GM19372 (cell line): ENCODE data around the gene SLC8B1.

Source experiments
- ATAC-seq: cut with Tn5 transposase; IDR thresholded peaks from one replicate; pipeline ENCODE4 v1.9.1; 2021; ENCODE audit warnings: mild to moderate bottlenecking, low read depth, moderate library complexity; ENCODE audit not compliant: unreplicated experiment

The SLC8B1 gene

DNA sequence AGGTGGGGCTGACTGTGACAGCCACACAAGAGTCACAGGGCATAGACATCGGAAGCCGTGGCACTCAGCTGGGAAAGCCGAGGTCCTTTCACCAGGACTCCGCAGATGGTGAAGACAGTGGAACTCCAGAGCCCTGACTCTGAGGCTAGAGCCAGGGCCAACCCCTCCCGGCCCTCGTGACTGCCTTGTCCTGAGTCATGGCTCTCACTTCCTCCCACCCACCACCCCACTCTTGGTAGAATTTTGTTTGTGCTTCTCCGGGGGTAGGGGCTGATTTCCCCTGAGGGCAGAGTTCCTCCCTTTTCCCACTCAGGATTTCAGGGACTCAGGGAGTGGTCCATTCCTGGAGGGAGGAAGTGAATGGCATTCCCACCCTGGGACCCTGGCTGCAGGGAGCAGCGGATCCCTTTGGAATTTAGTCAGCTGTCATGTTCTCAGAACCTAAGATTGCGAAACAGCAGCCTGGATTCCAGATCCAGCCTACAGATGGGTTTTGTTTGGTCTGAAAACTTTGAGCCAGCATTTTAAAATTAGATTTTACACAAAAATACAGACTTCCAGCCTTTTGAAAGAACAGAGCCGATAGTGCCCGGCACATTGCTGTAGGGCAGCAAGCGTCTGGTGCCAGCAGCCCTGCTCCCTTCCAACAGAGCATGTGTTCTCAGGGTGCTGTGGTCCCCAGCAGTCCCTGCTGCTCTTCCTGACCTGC, 62.9 kb downstream of the SLC8B1 start:
- ATAC-seq = no peak

DNA sequence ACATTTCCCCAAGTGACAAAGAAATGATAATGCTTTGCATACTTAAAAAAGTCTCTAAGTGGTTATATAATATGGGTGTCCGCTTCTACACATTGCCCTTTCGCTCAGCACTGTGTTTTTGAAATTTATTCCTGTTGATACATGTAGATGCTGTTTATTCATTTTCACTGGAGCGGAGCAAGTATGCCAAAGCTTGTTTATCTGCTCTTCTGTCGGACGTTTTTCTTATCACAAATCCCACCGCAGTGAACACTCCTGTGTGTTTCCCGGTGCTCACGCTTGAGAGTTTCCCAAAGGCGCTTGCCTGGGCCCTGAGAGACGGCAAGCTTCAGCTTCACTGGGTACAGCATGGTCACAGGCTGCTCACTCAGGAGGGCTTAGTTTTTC, 63.5 kb downstream of the SLC8B1 start:
- ATAC-seq = no peak

DNA sequence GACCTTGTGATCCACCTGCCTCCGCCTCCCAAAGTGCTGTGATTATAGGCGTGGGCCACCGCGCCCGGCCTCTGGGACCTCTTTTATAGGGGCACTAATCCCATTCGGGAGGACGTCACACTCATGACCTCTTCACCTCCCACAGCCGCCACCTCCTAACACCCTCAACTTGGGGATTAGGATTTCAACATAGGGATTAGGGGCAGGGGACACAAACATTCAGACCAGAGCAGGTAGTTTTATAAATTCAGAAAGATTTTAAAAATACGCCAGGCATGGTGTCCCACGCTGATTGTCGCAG, 64.2 kb downstream of the SLC8B1 start:
- no peak for ATAC-seq

DNA sequence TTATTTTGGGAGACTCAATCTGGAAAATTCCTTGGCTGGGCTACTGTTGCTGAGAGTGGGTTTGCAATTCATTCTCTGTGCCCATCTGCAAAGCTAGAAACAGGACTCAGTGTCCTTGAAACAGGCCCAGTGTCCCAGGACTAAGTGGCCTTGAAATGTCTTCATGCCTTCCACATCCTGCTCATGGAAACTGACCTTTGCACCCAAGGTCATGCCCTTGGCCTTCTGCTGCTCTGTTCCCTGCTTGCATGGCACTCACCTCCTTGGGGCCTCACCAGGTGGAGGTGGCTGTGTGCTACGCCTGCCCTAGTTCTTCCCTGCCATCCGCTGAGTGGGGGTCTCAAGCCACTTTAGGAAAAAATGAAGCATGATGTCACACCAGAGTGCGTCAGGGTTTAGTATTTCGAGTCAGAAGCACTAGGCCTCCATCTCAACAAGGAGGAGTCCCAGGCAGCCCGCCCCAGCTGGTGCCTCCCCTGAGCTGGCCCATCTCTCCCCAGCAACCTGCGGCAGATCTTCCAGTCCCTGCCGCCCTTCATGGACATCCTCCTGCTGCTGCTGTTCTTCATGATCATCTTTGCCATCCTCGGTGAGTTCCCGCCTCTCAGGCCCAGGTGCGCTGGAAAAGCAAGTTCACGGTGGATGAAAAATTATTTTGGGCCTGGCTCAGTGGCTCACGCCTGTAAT, 65.5 kb downstream of the SLC8B1 start:
- ATAC-seq = no peak

DNA sequence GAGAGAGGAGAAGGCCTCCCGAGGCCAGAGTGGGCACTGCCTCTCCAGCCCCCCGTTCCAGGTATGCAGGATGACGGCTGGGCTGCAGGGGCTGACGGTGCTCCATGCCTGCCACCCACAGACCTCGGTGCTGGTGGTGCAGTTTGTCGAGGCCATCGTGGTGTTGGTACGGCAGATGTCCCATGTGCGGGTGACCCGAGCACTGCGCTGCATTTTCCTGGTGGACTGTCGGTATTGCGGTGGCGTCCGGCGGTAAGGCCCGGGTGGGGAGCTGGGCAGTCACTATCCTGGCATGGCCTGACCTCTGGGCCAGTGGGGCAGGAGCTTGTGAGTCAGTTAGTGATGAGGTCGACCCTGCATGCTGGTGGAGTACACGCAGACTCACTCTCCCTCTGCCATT, 66.3 kb downstream of the SLC8B1 start:
- ATAC-seq = no peak

DNA sequence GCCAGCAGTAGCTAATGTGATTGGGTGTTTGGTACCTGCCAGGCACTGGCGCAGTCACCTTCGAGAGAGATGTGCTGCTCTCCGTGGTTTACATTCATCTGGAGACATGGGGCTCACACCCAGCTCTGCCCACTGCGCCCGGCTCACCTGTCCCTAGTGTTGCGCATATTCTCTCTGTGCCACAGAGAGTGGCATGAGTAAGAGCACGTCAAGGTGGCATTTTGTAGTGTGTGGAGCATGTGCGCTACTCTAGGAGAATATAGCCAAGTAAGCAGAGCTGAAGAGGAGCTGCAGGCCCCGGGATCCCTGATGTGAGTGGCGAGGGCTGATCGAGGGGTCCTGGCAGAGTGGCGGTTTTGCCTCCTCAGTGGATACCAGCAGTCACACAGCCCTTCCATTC, 66.8 kb downstream of the SLC8B1 start:
- no peak for ATAC-seq

DNA sequence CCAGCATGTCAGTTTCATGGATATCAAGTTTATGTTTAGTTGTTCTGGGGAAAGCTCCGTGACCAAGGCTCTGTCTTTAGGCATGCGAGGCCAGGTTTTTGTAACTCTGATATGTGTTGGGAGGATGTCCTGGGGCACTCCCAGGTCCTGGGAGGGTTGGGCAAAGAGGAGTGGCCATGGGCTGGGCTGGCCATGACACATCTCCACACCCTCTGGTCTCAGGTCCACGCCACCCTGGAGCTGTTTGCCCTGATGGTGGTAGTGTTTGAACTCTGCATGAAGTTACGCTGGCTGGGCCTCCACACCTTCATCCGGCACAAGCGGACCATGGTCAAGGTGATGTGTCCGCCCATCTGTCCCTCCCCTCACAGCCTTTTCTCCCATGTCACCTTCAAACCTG, 67.3 kb downstream of the SLC8B1 start:
- no peak for ATAC-seq

DNA sequence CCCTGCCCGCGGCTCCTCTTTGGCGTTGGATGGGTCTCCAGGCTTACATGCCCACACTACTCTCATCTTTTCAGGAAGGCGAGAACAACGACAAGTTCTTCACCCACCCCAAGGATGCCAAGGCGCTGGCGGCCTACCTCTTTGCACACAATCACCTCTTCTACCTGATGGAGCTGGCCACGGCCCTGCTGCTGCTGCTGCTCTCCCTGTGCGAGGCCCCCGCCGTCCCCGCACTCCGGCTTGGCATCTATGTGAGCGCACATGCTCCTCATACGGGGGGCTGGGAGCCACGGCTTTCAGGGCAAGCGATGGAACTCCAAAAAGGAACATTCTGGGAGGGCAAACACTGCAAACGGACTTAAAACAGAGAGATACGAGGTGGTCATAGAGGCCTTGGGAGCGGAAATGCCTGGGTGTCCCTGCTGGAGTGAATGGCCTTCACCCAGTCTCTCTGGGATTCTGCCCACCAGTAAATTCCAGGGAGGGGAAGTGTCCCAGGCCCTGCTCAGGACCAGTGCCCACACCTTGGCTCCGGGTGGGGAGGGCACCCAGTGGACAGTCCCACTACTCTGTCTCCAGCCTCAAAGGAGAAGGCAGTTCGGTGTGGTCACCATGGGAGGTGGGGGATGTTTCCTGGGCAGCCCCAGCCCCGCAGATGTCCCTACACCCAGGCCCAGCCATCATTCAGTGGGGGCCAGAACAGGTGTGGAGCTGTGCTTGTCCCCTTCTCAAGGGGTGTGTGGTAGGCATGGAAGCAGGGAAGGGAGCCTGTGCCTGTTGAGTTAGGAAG, 68.6 kb downstream of the SLC8B1 start:
- no peak for ATAC-seq

DNA sequence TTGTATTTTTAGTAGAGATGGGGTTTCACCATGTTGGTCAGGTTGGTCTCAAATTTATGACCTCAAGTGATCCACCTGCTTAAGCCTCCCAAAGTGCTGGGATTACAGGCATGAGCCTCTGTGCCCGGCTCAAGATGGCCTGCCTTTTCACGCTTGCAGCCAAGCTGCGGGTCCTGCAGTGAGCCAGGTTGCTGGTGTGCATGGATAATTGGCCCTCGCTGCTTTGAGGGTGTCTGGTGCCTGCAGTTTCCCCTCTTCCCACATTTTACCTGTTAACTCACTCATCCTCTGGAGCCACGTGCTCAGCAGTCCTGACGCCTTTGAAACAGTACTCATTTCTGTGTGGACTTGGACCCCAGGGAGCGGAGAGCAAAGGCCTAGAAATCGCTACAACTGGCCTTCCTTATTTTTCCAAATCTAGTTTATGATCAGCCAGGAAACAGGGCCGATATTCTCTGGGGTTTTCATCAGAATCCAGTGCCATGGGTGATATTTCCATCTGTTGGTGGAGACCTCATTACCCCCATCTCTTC, 71.4 kb downstream of the SLC8B1 start:
- no peak for ATAC-seq

DNA sequence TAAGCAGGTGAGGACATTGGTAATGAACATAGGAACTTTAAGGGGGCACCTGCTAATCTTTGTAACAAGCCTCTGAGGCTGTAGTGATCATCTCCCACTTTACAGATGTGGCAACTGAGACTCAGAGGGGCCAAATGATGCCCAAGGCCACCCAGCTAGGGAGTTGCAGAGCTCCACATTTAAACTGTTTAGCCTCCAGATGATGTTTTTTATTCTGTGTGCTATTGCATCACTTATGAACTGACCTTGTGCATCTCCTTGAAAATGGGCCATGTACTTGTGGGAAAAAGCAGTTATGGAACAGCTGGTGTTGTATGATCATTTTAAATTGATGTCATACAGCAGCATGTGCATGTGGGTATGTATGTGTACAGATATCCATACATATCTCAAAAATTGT, 72.2 kb downstream of the SLC8B1 start:
- no peak for ATAC-seq

DNA sequence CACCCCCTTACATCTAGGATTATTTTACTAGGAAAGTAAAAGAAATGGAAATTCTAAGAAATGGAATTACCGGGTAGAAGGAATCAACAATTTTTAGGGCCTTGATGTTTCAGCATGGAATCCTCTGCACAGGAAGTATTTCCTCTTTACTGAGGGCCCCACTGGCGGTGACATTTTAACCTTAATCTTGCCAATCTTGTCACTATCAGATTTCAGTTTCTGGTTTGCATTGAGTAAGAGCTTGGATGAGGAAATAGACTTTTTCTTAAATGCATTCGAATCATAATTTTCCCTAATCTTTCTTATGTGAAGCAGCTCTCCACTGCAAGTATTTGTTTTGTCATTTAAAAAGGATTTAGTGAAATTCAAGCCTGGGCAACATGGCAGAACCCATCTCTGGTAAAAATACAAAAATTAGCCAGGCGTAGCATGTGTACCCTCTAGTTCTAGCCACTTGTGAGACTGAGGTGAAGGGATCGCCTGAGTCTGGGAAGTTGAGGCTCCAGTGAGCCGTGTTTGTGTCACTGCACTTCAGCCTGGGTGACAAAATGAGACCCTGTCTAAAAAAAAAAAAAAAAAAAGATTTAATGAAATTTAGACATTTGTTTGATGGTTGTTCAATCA, 73.0 kb downstream of the SLC8B1 start:
- no peak for ATAC-seq

DNA sequence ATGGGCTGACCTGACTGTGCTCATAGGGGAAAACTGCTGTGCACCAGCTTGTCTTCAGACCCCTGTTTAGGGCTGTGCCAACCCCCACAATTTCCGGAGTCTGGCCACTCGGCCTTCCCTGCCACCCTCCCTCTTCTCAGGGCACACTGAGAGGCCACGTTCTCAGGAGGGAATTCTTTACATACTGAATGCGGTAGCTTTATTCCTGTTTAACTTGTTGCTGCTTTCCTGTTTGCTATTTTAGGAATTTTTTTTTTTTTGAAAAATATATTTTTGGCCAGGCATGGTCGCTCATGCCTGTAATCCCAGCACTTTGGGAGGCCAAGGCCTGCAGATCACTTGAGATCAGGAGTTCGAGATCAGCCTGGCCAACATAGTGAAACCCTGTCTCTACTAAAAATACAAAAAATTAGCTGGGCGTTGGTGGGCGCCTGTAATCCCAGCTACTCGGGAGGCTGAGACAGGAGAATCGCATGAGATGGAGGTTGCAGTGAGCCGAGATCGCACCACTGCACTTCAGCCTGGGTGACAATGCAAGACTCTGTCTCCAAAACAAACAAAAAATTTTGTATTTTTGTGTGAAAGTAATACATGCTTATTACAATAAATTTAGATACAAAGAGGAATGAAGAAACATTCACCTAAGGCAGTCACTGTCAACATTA, 74.1 kb downstream of the SLC8B1 start:
- no peak for ATAC-seq

DNA sequence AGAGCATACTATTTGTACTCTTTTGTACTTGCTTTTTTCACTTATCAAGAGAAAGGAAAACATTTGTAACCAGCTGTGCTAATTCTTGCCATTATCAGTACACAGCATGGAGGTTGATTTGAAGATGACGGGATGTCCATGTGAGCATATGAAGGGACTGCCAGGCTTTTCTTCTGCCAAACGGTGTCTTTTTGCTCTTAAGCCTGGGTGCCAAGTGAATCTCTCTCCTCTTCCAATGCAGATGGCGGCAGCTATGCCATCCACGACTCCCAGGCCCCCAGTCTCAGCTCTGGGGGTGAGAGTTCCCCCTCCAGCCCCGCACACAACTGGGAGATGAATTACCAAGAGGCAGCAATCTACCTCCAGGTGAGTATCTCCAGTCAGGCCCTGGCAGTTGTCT, 74.8 kb downstream of the SLC8B1 start:
- ATAC-seq = no peak

DNA sequence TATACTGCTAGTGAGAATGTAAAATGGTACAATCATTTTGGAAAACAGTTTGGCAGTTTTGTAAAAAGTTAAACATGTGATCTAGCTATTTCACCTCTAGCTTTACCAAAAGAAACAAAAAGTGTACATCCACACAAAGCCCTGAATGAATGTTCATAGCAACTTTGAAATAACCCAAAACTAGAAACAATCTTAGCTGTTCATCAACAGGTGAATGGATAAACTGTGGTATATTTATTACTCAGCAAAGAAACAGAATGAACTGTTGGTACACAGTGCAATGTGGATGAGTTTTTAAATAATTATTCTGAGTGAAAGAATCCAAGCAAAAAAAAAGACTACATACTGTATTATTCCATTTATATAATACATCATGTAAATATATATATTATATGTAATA, 77.3 kb downstream of the SLC8B1 start:
- no peak for ATAC-seq

DNA sequence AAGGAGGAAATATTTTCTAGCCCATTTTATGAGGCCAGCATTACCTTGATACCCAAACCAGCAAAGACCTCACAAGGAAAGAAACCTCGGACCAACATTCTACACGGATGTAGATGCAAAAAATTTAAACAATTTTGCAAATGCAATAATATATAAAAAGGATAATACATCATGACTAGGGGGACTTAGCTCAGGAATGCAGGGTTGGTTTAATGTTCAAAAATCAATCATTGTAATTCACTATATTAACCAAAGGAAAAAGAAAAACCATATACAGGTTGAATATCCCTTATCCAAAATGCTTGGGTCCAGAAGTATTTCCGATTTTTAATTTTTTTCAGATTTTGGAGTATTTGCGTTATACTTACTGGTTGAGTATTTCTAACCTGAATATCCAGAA, 80.6 kb downstream of the SLC8B1 start:
- no peak for ATAC-seq

DNA sequence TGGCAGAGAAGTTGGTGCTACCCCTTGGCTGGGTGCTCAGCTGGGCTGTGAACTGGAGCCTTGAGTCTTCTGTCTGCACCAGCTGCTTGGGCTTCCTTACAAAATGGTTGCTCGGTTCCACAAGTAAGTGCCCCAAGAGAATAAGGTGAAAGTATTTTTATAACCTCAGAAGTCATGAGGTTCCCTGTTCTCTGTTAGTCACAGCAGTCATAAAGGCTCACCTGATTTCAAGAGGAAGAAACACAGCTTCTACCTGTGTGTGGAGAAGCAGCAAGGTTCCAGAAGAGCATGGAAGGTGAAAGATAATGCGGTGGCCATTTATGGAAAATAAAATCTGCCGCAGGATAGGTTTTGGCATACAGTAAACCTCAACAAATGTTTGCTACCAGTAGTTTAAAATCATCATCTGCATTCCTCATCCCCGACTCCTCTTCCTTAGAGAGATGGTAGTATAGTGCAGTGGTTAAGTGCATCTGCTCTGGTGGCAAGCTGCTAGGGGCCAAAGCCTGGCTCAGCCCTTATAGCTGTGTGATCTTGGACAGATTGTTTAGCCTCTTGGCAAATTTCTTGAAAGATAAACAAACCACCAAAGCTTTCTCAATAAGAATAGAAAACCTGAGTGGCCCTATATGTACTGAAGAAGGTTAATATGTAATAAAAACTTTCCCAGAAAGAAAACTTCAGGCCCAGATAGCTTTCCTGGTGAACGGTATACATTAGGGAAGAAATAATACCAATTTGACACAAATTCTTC, 81.2 kb downstream of the SLC8B1 start:
- no peak for ATAC-seq

DNA sequence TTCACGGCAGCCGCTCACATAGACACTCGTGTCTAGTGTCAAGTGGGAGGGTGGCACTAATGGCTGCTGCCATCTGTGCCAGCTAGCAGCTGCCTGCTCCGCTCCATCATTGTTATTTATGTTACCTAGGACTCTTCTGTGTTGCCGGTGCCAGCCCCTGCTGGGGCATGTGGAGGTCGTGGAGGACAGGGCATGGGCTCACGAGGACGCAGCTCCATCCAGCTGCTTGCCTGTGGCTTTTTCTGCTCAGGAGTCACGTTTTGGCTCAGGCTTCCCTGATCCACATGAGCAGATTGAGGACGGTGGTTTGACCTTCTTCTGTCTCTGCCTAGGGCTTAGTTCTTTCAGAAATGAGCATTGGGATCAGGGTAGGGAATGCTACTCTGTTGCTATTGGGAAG, 82.4 kb downstream of the SLC8B1 start:
- ATAC-seq = no peak

DNA sequence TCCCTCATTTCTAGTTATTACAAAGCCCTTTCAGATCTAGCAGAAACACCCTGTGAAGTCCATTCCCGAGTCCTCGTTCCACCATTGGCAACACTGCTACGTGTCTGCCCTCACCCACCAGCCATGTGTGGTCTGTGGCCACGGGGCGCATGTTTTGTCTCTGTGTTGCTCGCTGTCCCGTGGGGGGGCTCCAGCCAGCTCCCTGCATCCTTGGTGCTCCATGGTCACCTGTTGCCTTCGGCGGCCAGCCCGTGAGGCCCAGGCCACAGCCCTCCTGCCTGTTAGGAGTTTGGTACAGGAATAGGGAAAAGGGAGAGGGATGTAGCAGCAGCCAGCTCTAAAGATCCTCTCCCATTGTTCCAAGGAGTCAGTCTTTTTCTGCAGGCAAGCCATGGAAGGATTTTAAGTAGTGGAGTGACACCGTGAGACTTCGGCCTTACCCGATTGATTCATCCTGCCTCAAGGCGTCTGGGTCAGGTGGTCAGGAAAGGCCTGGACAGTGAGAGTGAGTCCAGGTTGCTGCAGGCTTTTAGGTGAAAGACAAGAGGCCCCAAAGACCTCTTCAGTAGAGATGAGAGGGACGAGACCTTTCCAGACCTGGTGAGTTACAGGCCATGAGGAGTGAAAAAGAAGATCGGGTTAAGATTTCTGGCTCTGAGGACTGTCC, 83.4 kb downstream of the SLC8B1 start:
- no peak for ATAC-seq

DNA sequence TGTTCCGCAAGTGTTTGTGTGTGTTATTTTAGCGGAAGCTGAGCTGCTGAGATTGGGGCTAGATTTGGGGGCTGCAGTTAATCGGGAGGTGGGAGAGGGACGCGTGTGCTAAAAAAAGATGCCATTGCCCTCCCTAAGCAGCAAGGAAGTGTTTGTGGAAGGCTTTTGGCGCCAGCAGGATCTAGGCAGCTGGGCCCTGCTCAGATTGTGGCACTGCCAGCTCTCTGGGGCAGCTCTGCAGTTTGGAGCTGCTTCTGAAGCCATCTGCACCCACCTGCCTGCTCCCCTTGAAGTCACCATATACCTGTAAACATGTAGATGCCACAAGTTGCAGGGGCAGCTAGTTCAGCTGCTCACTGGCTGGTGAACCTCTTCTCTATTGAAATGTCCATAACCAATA, 84.9 kb downstream of the SLC8B1 start:
- no peak for ATAC-seq
